Upper lobe of right lung (tissue), 1 donor: ENCODE data around the gene TIMM23. TPM values are rescaled to one million over a fixed set of nuclear protein-coding genes. Genes with fewer than 3 reads are reported as not detected.

Experiments used
- ATAC-seq: fragments of 200-7000 bp; cut with Tn5 transposase; one replicate; pipeline ENCODE4 v1.9.1; 2020; ENCODE audit warnings: mild to moderate bottlenecking, moderate library complexity
- DNase-seq: peaks from one replicate; pipeline ENCODE4 v3.0.0-alpha.2; 2020
- H3K27ac ChIP-seq: fragments of 200-600 bp; one replicate; pipeline ENCODE4 v1.8.0; 2022
- H3K27me3 ChIP-seq: fragments of 200-600 bp; one replicate; pipeline ENCODE4 v1.8.0; 2022; ENCODE audit warnings: mild to moderate bottlenecking
- H3K36me3 ChIP-seq: fragments of 200-600 bp; one replicate; pipeline ENCODE4 v1.8.0; 2022
- H3K4me1 ChIP-seq: fragments of 200-600 bp; one replicate; pipeline ENCODE4 v1.8.0; 2022
- H3K4me3 ChIP-seq: fragments of 200-600 bp; one replicate; pipeline ENCODE4 v1.8.0; 2022; ENCODE audit warnings: mild to moderate bottlenecking
- H3K9me3 ChIP-seq: fragments of 200-600 bp; one replicate; pipeline ENCODE4 v1.8.0; 2022
- intact Hi-C: fragments of 100-400 bp; cut with DNase I; formaldehyde crosslinking; loops from one replicate; pipeline ENCODE4 v1.11.0; 2022
- total RNA-seq: library from RNA; stranded (reverse); fragmentation: NEBNext Ultra II Directional; extraction: Animal tissue kit (Norgen Biotek cat#: 25700); gene quantifications from one replicate; pipeline ENCODE4 v1.2.1, GENCODE V29; 2021
- TF ChIP-seq, protein P1 (sequence below): fragments of 200-600 bp; IDR thresholded peaks from one replicate; pipeline ENCODE4 v1.8.0; 2022; ENCODE audit warnings: antibody characterized with exemption
- donor health status: DM: no; HTN: yes; CAD: no; lungs with severe emphysema.

The TIMM23 gene
- total RNA-seq, 1 donor from 2014 or later: 35.8 TPM

GRCh38 chr10:46004963-46005362 lies 32.7 kb downstream of the TIMM23 start:
- intact Hi-C loops: no loop called here
- ATAC-seq: no peak
- no peak overlapping the region for H3K4me3 ChIP-seq
- no peaks in the 10 kb centered on the region for H3K27me3 ChIP-seq
- H3K9me3 ChIP-seq: no peaks in the 10 kb centered on the region
- TF ChIP-seq, protein P1, sequence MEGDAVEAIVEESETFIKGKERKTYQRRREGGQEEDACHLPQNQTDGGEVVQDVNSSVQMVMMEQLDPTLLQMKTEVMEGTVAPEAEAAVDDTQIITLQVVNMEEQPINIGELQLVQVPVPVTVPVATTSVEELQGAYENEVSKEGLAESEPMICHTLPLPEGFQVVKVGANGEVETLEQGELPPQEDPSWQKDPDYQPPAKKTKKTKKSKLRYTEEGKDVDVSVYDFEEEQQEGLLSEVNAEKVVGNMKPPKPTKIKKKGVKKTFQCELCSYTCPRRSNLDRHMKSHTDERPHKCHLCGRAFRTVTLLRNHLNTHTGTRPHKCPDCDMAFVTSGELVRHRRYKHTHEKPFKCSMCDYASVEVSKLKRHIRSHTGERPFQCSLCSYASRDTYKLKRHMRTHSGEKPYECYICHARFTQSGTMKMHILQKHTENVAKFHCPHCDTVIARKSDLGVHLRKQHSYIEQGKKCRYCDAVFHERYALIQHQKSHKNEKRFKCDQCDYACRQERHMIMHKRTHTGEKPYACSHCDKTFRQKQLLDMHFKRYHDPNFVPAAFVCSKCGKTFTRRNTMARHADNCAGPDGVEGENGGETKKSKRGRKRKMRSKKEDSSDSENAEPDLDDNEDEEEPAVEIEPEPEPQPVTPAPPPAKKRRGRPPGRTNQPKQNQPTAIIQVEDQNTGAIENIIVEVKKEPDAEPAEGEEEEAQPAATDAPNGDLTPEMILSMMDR: no peak
- H3K27ac ChIP-seq: no peak overlapping the region
- peaks cover 98% of the 10 kb centered on the region for H3K36me3 ChIP-seq
- no peaks in the 10 kb centered on the region for H3K4me1 ChIP-seq
- DNase-seq: no peak

- Histone ChIP-seq H3K36me3 (peaks cover 98% of the 10 kb centered on the region), H3K4me3 (no peak overlapping the region), H3K9me3 (no peaks in the 10 kb centered on the region), H3K27me3 (no peaks in the 10 kb centered on the region), H3K27ac (no peak overlapping the region), H3K4me1 (no peaks in the 10 kb centered on the region)
- TF ChIP-seq, protein P1: no peak
- DNase-seq: no peak
- intact Hi-C loops: no loop called here
- ATAC-seq: no peak
Measured at GRCh38 chr10:46005383-46005782, 33.1 kb downstream of the TIMM23 start.

DNA sequence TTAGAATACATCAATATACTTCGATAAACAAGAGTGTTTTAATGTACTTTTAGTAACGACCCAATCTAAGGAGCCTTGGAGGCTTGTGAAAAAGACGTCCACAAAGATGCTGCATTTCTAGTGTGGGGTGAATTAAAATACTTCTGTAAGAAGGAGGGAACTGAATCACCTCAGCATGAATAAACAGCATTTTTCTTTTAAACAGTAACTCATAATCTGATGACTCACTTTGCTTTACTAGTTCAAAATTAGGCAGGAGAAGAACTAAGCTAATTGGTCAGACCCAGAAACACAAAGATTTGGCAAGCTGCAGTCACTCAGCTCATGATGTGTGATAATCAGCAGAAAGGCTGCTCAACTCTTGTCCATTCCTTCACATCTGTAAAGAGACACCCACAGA lies 33.9 kb downstream of the TIMM23 start:
- Histone ChIP-seq H3K27me3 (no peaks in the 10 kb centered on the region), H3K36me3 (peaks cover 99% of the 10 kb centered on the region), H3K27ac (no peak overlapping the region), H3K9me3 (no peaks in the 10 kb centered on the region), H3K4me1 (no peaks in the 10 kb centered on the region), H3K4me3 (no peak overlapping the region)
- ATAC-seq (no peak), DNase-seq (no peak)
- TF ChIP-seq, protein P1: no peak
- intact Hi-C loops: no loop called here

DNA sequence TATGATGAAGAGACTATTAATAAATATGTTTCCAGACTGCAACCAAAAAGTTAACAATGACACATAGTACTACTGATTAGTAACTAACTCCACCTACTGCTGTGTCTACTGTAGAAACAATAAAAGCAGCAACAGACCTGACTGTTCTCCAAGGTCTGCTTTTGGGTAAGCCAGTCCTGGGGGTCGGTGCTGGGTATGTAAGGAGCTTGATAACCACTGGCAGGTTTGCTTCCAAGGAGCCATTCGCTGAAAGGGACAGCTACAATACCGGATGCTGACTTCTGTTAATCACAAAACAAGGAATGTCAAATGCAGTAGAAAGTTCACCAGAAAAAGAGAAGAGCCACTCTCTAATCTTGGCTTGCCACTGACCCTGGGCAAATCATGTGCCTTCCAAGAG lies 40.5 kb downstream of the TIMM23 start:
- Histone ChIP-seq H3K27me3 (no peaks in the 10 kb centered on the region), H3K4me1 (peaks cover 8% of the 10 kb centered on the region), H3K9me3 (no peaks in the 10 kb centered on the region), H3K27ac (no peak overlapping the region), H3K4me3 (no peak overlapping the region), H3K36me3 (peaks cover 91% of the 10 kb centered on the region)
- TF ChIP-seq, protein P1: no peak
- DNase-seq (no peak), ATAC-seq (no peak)
- intact Hi-C loops: no loop called here

DNA sequence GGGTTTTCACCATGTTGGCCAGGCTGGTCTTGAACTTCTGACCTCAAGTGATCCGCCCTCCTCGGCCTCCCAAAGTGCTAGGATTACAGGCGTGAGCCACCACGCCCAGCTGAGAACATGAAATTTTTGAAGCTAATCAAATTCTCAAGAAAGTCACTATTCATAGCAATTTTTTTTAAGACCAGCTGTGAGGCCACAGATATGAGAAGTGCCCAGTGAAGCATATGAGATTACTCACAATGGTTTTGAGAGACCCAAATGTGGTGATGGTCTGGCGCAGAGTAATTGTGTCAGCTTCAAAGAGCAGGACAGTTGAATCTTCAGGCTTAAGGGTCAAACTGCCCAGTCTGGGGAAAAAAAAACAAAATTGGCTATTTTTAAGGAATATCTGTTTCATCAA lies 41.9 kb downstream of the TIMM23 start:
- peaks cover 79% of the 10 kb centered on the region for H3K36me3 ChIP-seq
- TF ChIP-seq, protein P1: no peak
- ATAC-seq: no peak

GRCh38 chr10:46014683-46015405 lies 42.6 kb downstream of the TIMM23 start:
- peaks cover 29% of the 10 kb centered on the region for H3K4me1 ChIP-seq
- no peak overlapping the region for H3K27ac ChIP-seq
- no peaks in the 10 kb centered on the region for H3K27me3 ChIP-seq
- H3K9me3 ChIP-seq: no peaks in the 10 kb centered on the region
- H3K4me3 ChIP-seq: no peak overlapping the region
- peaks cover 72% of the 10 kb centered on the region for H3K36me3 ChIP-seq
- intact Hi-C loops: no loop called here
- no peak for DNase-seq
- TF ChIP-seq, protein P1: no peak
- ATAC-seq: no peak

More for the DNA sequence above, 41.9 kb downstream of the TIMM23 start:
- no peak for DNase-seq
- Histone ChIP-seq H3K4me3 (no peak overlapping the region), H3K9me3 (no peaks in the 10 kb centered on the region), H3K27ac (no peak overlapping the region), H3K4me1 (peaks cover 22% of the 10 kb centered on the region), H3K27me3 (no peaks in the 10 kb centered on the region)
- intact Hi-C loops: no loop called here
